ENCODE results near the gene CFAP251.

The CFAP251 gene

GRCh38 chr12:121961195-121961879, 42.9 kb downstream of the CFAP251 start:
- Histone ChIP-seq H3K9me3 (ENCODE audit: control insufficient read depth in 2 of 2, low read length in 2 of 2) (no peaks in the 10 kb centered on the region), H3K4me3 (ENCODE audit: low read length in 2 of 2) (no peak overlapping the region), H3K27me3 (ENCODE audit: control insufficient read depth in 1 of 2, insufficient read depth in 2 of 2, low read length in 2 of 2) (no peaks in the 10 kb centered on the region), H3K36me3 (ENCODE audit: control insufficient read depth in 2 of 2, insufficient read depth in 2 of 2, low read length in 2 of 2) (no peaks in the 10 kb centered on the region), H3K27ac (ENCODE audit: low read length) (no peak overlapping the region), H3K4me1 (ENCODE audit: control insufficient read depth, insufficient read depth, low read length) (peaks cover 3% of the 10 kb centered on the region), H3K9ac (ENCODE audit: low read length in 2 of 2) (no peak overlapping the region)

- Histone ChIP-seq H3K9me3 (ENCODE audit: control insufficient read depth in 2 of 2, low read length in 2 of 2) (no peaks in the 10 kb centered on the region), H3K36me3 (ENCODE audit: control insufficient read depth in 2 of 2, insufficient read depth in 2 of 2, low read length in 2 of 2) (no peaks in the 10 kb centered on the region), H3K9ac (ENCODE audit: low read length in 2 of 2) (no peak overlapping the region), H3K27me3 (ENCODE audit: control insufficient read depth in 1 of 2, insufficient read depth in 2 of 2, low read length in 2 of 2) (no peaks in the 10 kb centered on the region), H3K4me3 (ENCODE audit: low read length in 2 of 2) (no peak overlapping the region), H3K27ac (ENCODE audit: low read length) (no peak overlapping the region), H3K4me1 (ENCODE audit: control insufficient read depth, insufficient read depth, low read length) (peaks cover 3% of the 10 kb centered on the region)
Measured at GRCh38 chr12:121963341-121964018, 45.1 kb downstream of the CFAP251 start.

- Histone ChIP-seq H3K27me3 (ENCODE audit: control insufficient read depth in 1 of 2, insufficient read depth in 2 of 2, low read length in 2 of 2) (no peaks in the 10 kb centered on the region), H3K4me3 (ENCODE audit: low read length in 2 of 2) (no peak overlapping the region), H3K9ac (ENCODE audit: low read length in 2 of 2) (no peak overlapping the region), H3K36me3 (ENCODE audit: control insufficient read depth in 2 of 2, insufficient read depth in 2 of 2, low read length in 2 of 2) (no peaks in the 10 kb centered on the region), H3K9me3 (ENCODE audit: control insufficient read depth in 2 of 2, low read length in 2 of 2) (no peaks in the 10 kb centered on the region), H3K27ac (ENCODE audit: low read length) (no peak overlapping the region), H3K4me1 (ENCODE audit: control insufficient read depth, insufficient read depth, low read length) (peaks cover 3% of the 10 kb centered on the region)
Measured at GRCh38 chr12:121964813-121965643, 46.6 kb downstream of the CFAP251 start.

- no peak overlapping the region for H3K27ac ChIP-seq (ENCODE audit: low read length)
- H3K9me3 ChIP-seq (ENCODE audit: control insufficient read depth in 2 of 2, low read length in 2 of 2): no peaks in the 10 kb centered on the region
- no peak overlapping the region for H3K9ac ChIP-seq (ENCODE audit: low read length in 2 of 2)
- H3K27me3 ChIP-seq (ENCODE audit: control insufficient read depth in 1 of 2, insufficient read depth in 2 of 2, low read length in 2 of 2): no peaks in the 10 kb centered on the region
- H3K4me1 ChIP-seq (ENCODE audit: control insufficient read depth, insufficient read depth, low read length): peaks cover 3% of the 10 kb centered on the region
- H3K4me3 ChIP-seq (ENCODE audit: low read length in 2 of 2): no peak overlapping the region
- H3K36me3 ChIP-seq (ENCODE audit: control insufficient read depth in 2 of 2, insufficient read depth in 2 of 2, low read length in 2 of 2): no peaks in the 10 kb centered on the region
Measured at GRCh38 chr12:121966959-121967358, 48.6 kb downstream of the CFAP251 start.

- no peaks in the 10 kb centered on the region for H3K27me3 ChIP-seq (ENCODE audit: control insufficient read depth in 1 of 2, insufficient read depth in 2 of 2, low read length in 2 of 2)
- no peak overlapping the region for H3K27ac ChIP-seq (ENCODE audit: low read length)
- H3K4me1 ChIP-seq (ENCODE audit: control insufficient read depth, insufficient read depth, low read length): peaks cover 3% of the 10 kb centered on the region
- no peak overlapping the region for H3K4me3 ChIP-seq (ENCODE audit: low read length in 2 of 2)
- no peaks in the 10 kb centered on the region for H3K36me3 ChIP-seq (ENCODE audit: control insufficient read depth in 2 of 2, insufficient read depth in 2 of 2, low read length in 2 of 2)
- H3K9me3 ChIP-seq (ENCODE audit: control insufficient read depth in 2 of 2, low read length in 2 of 2): no peaks in the 10 kb centered on the region
- H3K9ac ChIP-seq (ENCODE audit: low read length in 2 of 2): no peak overlapping the region
Measured at GRCh38 chr12:121968876-121969275, 50.5 kb downstream of the CFAP251 start.

GRCh38 chr12:121969726-121970125, 51.3 kb downstream of the CFAP251 start:
- Histone ChIP-seq H3K27me3 (ENCODE audit: control insufficient read depth in 1 of 2, insufficient read depth in 2 of 2, low read length in 2 of 2) (no peaks in the 10 kb centered on the region), H3K27ac (ENCODE audit: low read length) (no peak overlapping the region), H3K9me3 (ENCODE audit: control insufficient read depth in 2 of 2, low read length in 2 of 2) (no peaks in the 10 kb centered on the region), H3K9ac (ENCODE audit: low read length in 2 of 2) (no peak overlapping the region), H3K4me3 (ENCODE audit: low read length in 2 of 2) (no peak overlapping the region), H3K36me3 (ENCODE audit: control insufficient read depth in 2 of 2, insufficient read depth in 2 of 2, low read length in 2 of 2) (no peaks in the 10 kb centered on the region), H3K4me1 (ENCODE audit: control insufficient read depth, insufficient read depth, low read length) (peaks cover 3% of the 10 kb centered on the region)

- Histone ChIP-seq H3K4me1 (ENCODE audit: control insufficient read depth, insufficient read depth, low read length) (peaks cover 3% of the 10 kb centered on the region), H3K36me3 (ENCODE audit: control insufficient read depth in 2 of 2, insufficient read depth in 2 of 2, low read length in 2 of 2) (no peaks in the 10 kb centered on the region), H3K4me3 (ENCODE audit: low read length in 2 of 2) (no peak overlapping the region), H3K27me3 (ENCODE audit: control insufficient read depth in 1 of 2, insufficient read depth in 2 of 2, low read length in 2 of 2) (no peaks in the 10 kb centered on the region), H3K9ac (ENCODE audit: low read length in 2 of 2) (no peak overlapping the region), H3K9me3 (ENCODE audit: control insufficient read depth in 2 of 2, low read length in 2 of 2) (no peaks in the 10 kb centered on the region), H3K27ac (ENCODE audit: low read length) (no peak overlapping the region)
Measured at GRCh38 chr12:121970581-121971300, 52.3 kb downstream of the CFAP251 start.

- no peaks in the 10 kb centered on the region for H3K9me3 ChIP-seq (ENCODE audit: control insufficient read depth in 2 of 2, low read length in 2 of 2)
- no peaks in the 10 kb centered on the region for H3K27me3 ChIP-seq (ENCODE audit: control insufficient read depth in 1 of 2, insufficient read depth in 2 of 2, low read length in 2 of 2)
- no peak overlapping the region for H3K4me3 ChIP-seq (ENCODE audit: low read length in 2 of 2)
- no peak overlapping the region for H3K9ac ChIP-seq (ENCODE audit: low read length in 2 of 2)
- no peaks in the 10 kb centered on the region for H3K4me1 ChIP-seq (ENCODE audit: control insufficient read depth, insufficient read depth, low read length)
- no peak overlapping the region for H3K27ac ChIP-seq (ENCODE audit: low read length)
- no peaks in the 10 kb centered on the region for H3K36me3 ChIP-seq (ENCODE audit: control insufficient read depth in 2 of 2, insufficient read depth in 2 of 2, low read length in 2 of 2)
Measured at GRCh38 chr12:121974026-121974985, 55.9 kb downstream of the CFAP251 start.

GRCh38 chr12:121975021-121975420, 56.6 kb downstream of the CFAP251 start:
- Histone ChIP-seq H3K36me3 (ENCODE audit: control insufficient read depth in 2 of 2, insufficient read depth in 2 of 2, low read length in 2 of 2) (no peaks in the 10 kb centered on the region), H3K27me3 (ENCODE audit: control insufficient read depth in 1 of 2, insufficient read depth in 2 of 2, low read length in 2 of 2) (no peaks in the 10 kb centered on the region), H3K4me1 (ENCODE audit: control insufficient read depth, insufficient read depth, low read length) (no peaks in the 10 kb centered on the region), H3K27ac (ENCODE audit: low read length) (no peak overlapping the region), H3K4me3 (ENCODE audit: low read length in 2 of 2) (no peak overlapping the region), H3K9ac (ENCODE audit: low read length in 2 of 2) (no peak overlapping the region), H3K9me3 (ENCODE audit: control insufficient read depth in 2 of 2, low read length in 2 of 2) (no peaks in the 10 kb centered on the region)

Measured in stomach smooth muscle (tissue), 2 donors.